WERI-Rb-1 (cell line): ENCODE measurements around the gene ABCA7.

ENCODE experiments used
- DNase-seq: peaks from one replicate; pipeline ENCODE4 v3.0.0-alpha.2; 2020
- H3K27ac ChIP-seq: fragments of 250-450 bp; sonication (Bioruptor Pico); 2 replicates; pipeline ENCODE4 v1.5.1; 2020; ENCODE audit warnings: mild to moderate bottlenecking, moderate library complexity
- H3K27me3 ChIP-seq: fragments of 250-450 bp; sonication (Bioruptor Pico); 2 replicates; pipeline ENCODE4 v1.5.1; 2021; ENCODE audit warnings: mild to moderate bottlenecking, low read depth, moderate library complexity; ENCODE audit not compliant: insufficient read depth, severe bottlenecking
- H3K36me3 ChIP-seq: fragments of 250-450 bp; sonication (Bioruptor Pico); 2 replicates; pipeline ENCODE4 v1.5.1; 2020; ENCODE audit warnings: mild to moderate bottlenecking, moderate library complexity
- H3K4me3 ChIP-seq: 2 replicates; pipeline ENCODE4 v1.5.1; 2011; ENCODE audit warnings: low read depth, mild to moderate bottlenecking, control low read depth, low read length
- H3K9me3 ChIP-seq: fragments of 250-450 bp; sonication (Bioruptor Pico); 2 replicates; pipeline ENCODE4 v1.5.1; 2021; ENCODE audit warnings: mild to moderate bottlenecking, moderate library complexity; ENCODE audit not compliant: severe bottlenecking
- CTCF ChIP-seq: IDR thresholded peaks from 2 replicates; pipeline ENCODE4 v1.5.1; 2011; ENCODE audit warnings: low read depth, mild to moderate bottlenecking, control low read depth, inconsistent platforms, low read length

ABCA7 gene

DNA sequence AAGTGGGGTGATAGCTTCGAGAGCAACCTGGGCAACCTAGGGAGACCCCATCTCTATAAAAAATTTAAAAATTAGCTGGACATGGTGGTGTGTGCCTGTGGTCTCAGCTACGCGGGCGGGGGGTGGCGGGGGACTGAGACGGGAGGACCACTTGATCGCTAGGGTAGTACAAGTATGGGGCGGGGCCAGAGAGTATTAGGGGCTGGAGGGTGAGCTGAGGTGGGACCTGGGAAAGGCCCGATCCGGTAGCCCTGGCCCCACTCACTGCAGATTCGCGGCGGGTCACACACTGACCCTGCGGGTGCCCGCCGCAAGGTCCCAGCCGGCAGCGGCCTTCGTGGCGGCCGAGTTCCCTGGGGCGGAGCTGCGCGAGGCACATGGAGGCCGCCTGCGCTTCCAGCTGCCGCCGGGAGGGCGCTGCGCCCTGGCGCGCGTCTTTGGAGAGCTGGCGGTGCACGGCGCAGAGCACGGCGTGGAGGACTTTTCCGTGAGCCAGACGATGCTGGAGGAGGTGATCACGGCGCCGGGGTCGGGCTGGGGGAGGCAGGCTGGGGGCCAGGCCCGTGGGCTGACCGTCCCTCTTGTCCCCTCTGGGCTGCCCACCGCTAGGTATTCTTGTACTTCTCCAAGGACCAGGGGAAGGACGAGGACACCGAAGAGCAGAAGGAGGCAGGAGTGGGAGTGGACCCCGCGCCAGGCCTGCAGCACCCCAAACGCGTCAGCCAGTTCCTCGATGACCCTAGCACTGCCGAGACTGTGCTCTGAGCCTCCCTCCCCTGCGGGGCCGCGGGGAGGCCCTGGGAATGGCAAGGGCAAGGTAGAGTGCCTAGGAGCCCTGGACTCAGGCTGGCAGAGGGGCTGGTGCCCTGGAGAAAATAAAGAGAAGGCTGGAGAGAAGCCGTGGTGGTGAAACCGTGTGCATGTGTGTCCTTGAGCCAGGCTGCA, 25.0 kb downstream of the ABCA7 start:
- no peak overlapping the region for H3K4me3 ChIP-seq
- TF ChIP-seq CTCF, result no peak
- H3K27me3 ChIP-seq, result no peaks in the 10 kb centered on the region
- no peak for DNase-seq
- H3K27ac ChIP-seq, result no peak overlapping the region
- H3K9me3 ChIP-seq, result peaks cover 2% of the 10 kb centered on the region
- peaks cover 25% of the 10 kb centered on the region for H3K36me3 ChIP-seq

- no peaks in the 10 kb centered on the region for H3K27me3 ChIP-seq
- DNase-seq, result no peak
- H3K27ac ChIP-seq, result no peak overlapping the region
- H3K36me3 ChIP-seq, result peaks cover 19% of the 10 kb centered on the region
- H3K9me3 ChIP-seq, result peaks cover 2% of the 10 kb centered on the region
- H3K4me3 ChIP-seq, result no peak overlapping the region
- no peak for TF ChIP-seq CTCF
Measured at GRCh38 chr19:1065606-1066109, 25.8 kb downstream of the ABCA7 start.

DNA sequence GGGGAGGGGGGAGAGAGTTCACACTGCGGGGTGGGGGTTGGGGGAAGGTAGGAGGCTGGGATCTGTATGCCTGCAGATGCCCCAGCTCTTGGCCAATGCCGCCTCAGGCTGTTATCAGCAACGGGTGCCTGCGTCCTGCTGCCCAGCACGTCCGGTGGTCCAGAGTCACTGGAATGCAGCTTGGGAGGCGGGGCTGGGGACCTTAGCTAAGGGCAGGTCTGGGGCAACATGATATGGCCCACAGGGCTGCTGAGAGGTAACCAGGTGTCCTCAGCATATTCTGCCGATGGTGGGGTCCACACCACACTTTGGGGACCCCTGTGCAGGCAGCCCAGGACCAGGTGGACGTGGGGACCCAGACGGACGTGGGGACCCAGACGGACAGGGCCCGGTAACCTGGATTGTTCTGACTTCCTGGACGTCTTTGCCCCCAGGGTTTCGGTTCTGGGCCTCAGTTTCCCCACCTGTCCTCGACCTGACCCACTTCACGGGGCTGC, 26.4 kb downstream of the ABCA7 start:
- H3K36me3 ChIP-seq, result peaks cover 16% of the 10 kb centered on the region
- H3K27ac ChIP-seq, result no peak overlapping the region
- TF ChIP-seq CTCF, result no peak
- H3K27me3 ChIP-seq, result no peaks in the 10 kb centered on the region
- H3K9me3 ChIP-seq, result peaks cover 2% of the 10 kb centered on the region
- DNase-seq, result no peak
- H3K4me3 ChIP-seq, result peak overlapping the region; percentile 63; the same call in 1 of the 2 replicates

DNA sequence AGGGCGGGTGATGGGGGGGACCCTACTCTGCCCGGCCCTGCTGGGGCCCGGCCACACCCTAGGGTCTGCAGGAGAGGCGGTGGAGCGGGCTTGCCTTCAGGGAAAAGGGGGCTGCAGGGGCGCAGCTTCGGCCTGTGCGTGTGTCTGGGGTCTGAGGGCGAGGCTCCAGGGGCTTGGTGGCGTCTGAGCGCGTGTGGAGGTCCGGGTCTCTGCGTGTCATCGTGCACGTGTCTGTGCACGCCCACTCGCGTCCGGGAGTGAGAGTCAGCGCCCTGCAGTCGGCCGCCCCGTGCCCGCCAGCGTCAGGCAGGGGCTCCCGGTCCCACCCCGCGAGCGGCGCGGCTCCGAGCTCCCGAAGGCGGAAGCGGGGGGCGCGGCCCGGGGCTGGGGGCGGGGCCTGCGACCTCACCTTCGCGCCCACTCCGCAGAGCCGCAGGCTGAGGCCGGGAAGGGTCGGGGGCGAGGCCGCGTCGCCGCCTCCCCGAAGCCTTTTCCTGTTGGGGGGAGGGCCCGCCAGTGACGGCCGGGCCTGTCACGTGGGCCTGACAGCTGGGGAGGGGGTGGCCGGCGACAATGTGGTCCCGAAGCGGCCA, 26.9 kb downstream of the ABCA7 start, which contains the start of gene ARHGAP45:
TSS of gene ARHGAP45 (plus strand) at position 420 of the 593 bp plus-strand sequence. CDS start 239 bp downstream, outside the sequence.
- H3K27ac ChIP-seq, result no peak within 1 kb of the TSS

More for the DNA sequence above, 26.9 kb downstream of the ABCA7 start, which contains the start of gene ARHGAP45:
- Histone ChIP-seq H3K36me3 (peaks cover 13% of the 10 kb centered on the region), H3K9me3 (peaks cover 2% of the 10 kb centered on the region), H3K27me3 (no peaks in the 10 kb centered on the region), H3K4me3 (peak within 1 kb of the TSS; percentile 63)
- peak; percentile 54 for DNase-seq
- no peak for TF ChIP-seq CTCF
